Activated B cell treated with CpG ODN at 0.5 μM for 24 hours (primary cell): ENCODE measurements around the gene GMPR. TPM values are rescaled to one million over a fixed set of nuclear protein-coding genes. Genes with fewer than 3 reads are reported as not detected.
"Not testable (repeated sequence)": the region's sequence is repeated elsewhere in the genome, so short reads cannot be mapped to it uniquely, and the experiment has no call there.

Experiments
- ATAC-seq: fragments of 200-7000 bp; cut with Tn5 transposase; one replicate; pipeline ENCODE4 v1.10.0; 2021; ENCODE audit warnings: low read depth, mild to moderate bottlenecking, moderate library complexity
- CTCF ChIA-PET: fragments of 350-600 bp; sonication (Branson Sonifier 250); formaldehyde crosslinking; loops from one replicate; lab custom pipeline; 2021; ENCODE audit warnings: antibody characterized with exemption; lab: Charles Lee
- POLR2A ChIA-PET: fragments of 350-600 bp; sonication (Branson Sonifier 250); formaldehyde crosslinking; loops from one replicate; lab custom pipeline; 2021; ENCODE audit warnings: antibody characterized with exemption; lab: Charles Lee
- DNase-seq: peaks from one replicate; pipeline ENCODE4 v3.0.0; 2022
- H3K27ac Mint-ChIP-seq: one replicate; pipeline ENCODE4 v1.8.0; 2020; ENCODE audit warnings: mixed read lengths
- H3K27me3 Mint-ChIP-seq: one replicate; pipeline ENCODE4 v1.8.0; 2021; ENCODE audit warnings: mixed read lengths
- H3K36me3 Mint-ChIP-seq: one replicate; pipeline ENCODE4 v1.8.0; 2021; ENCODE audit warnings: low read depth, mixed read lengths
- H3K4me1 Mint-ChIP-seq: one replicate; pipeline ENCODE4 v1.8.0; 2021; ENCODE audit warnings: mixed read lengths
- H3K4me3 Mint-ChIP-seq: one replicate; pipeline ENCODE4 v1.8.0; 2020; ENCODE audit warnings: mild to moderate bottlenecking, mixed read lengths
- H3K9me3 Mint-ChIP-seq: one replicate; pipeline ENCODE4 v1.8.0; 2020; ENCODE audit warnings: mixed read lengths
- CTCF ChIP-seq: fragments of 200-600 bp; IDR thresholded peaks from one replicate; pipeline ENCODE4 v1.8.0; 2022; ENCODE audit warnings: antibody characterized with exemption, mild to moderate bottlenecking
- intact Hi-C: fragments of 100-400 bp; cut with micrococcal nuclease; formaldehyde crosslinking; loops from one replicate; pipeline ENCODE4 v1.15.1; 2024
- total RNA-seq: library from RNA; stranded (reverse); gene quantifications from 2 replicates; pipeline ENCODE4 v1.2.3, GENCODE V29; 2022

Gene GMPR
- total RNA-seq, 1 donor from 2014 or later: 0.47 TPM

GRCh38 chr6:16267428-16268263, 29.3 kb downstream of the GMPR start:
- intact Hi-C loops: no loop called here
- no peak for DNase-seq
- Mint-ChIP-seq H3K9me3 (no peaks in the 10 kb centered on the region), H3K4me3 (no peak overlapping the region), H3K27me3 (no peaks in the 10 kb centered on the region), H3K4me1 (no peaks in the 10 kb centered on the region), H3K36me3 (no peaks in the 10 kb centered on the region), H3K27ac (no peak overlapping the region)
- TF ChIP-seq CTCF: no peak
- ChIA-PET POLR2A (no interaction called here), CTCF (interaction anchor here (1.1 kb wide), 1 partner anchor 20 kb away, joined by 3 read pairs; no protein-coding TSS in a partner anchor)
- peak; percentile 42 for ATAC-seq

GRCh38 chr6:16269442-16270070, 31.2 kb downstream of the GMPR start:
- H3K9me3 Mint-ChIP-seq, H3K27ac Mint-ChIP-seq, H3K27me3 Mint-ChIP-seq, DNase-seq, H3K4me3 Mint-ChIP-seq, POLR2A ChIA-PET, intact Hi-C loops, H3K4me1 Mint-ChIP-seq, ATAC-seq, H3K36me3 Mint-ChIP-seq, CTCF ChIA-PET: not testable (repeated sequence)

GRCh38 chr6:16270178-16270794, 31.9 kb downstream of the GMPR start:
- POLR2A ChIA-PET: no interaction called here
- no peak overlapping the region for H3K4me3 Mint-ChIP-seq
- TF ChIP-seq CTCF: no peak

GRCh38 chr6:16271428-16271827, 33.0 kb downstream of the GMPR start:
- Mint-ChIP-seq H3K27me3 (peaks cover 5% of the 10 kb centered on the region), H3K4me1 (peaks cover 2% of the 10 kb centered on the region), H3K36me3 (no peaks in the 10 kb centered on the region), H3K9me3 (no peaks in the 10 kb centered on the region), H3K4me3 (no peak overlapping the region), H3K27ac (no peak overlapping the region)
- ChIA-PET POLR2A (no interaction called here), CTCF (no interaction called here)
- ATAC-seq: no peak
- no peak for TF ChIP-seq CTCF
- intact Hi-C loops: no loop called here
- no peak for DNase-seq

More at GRCh38 chr6:16270178-16270794, 31.9 kb downstream of the GMPR start:
- intact Hi-C loops: no loop called here
- H3K27me3 Mint-ChIP-seq: peaks cover 5% of the 10 kb centered on the region
- peaks cover 2% of the 10 kb centered on the region for H3K4me1 Mint-ChIP-seq
- H3K36me3 Mint-ChIP-seq: no peaks in the 10 kb centered on the region
- H3K27ac Mint-ChIP-seq: no peak overlapping the region
- CTCF ChIA-PET: no interaction called here
- H3K9me3 Mint-ChIP-seq: no peaks in the 10 kb centered on the region
- DNase-seq (no peak), ATAC-seq (no peak)

GRCh38 chr6:16272201-16272600, 33.8 kb downstream of the GMPR start:
- no peak for DNase-seq
- POLR2A ChIA-PET: no interaction called here
- no peak for ATAC-seq
- Mint-ChIP-seq H3K4me3 (no peak overlapping the region), H3K9me3 (no peaks in the 10 kb centered on the region), H3K4me1 (peaks cover 2% of the 10 kb centered on the region), H3K27me3 (peaks cover 5% of the 10 kb centered on the region), H3K27ac (no peak overlapping the region), H3K36me3 (no peaks in the 10 kb centered on the region)
- intact Hi-C loops: no loop called here
- TF ChIP-seq CTCF: no peak
- CTCF ChIA-PET: no interaction called here
